Epithelial cell of prostate (primary cell): ENCODE data around the gene OLFML1.

Experiments
- DNase-seq: peaks from one replicate; pipeline ENCODE4 v3.0.0-alpha.2; 2011; ENCODE audit warnings: low read depth, low spot score
- H3K27ac ChIP-seq: fragments of 450-650 bp; 2 replicates; pipeline ENCODE4 v1.5.1; 2017; ENCODE audit warnings: mild to moderate bottlenecking

OLFML1 gene

GRCh38 chr11:7471071-7471470, 14.2 kb upstream of the OLFML1 start:
- no peak overlapping the region for H3K27ac ChIP-seq
- DNase-seq, result no peak

GRCh38 chr11:7473717-7474116, 11.6 kb upstream of the OLFML1 start:
- no peak for DNase-seq
- no peak overlapping the region for H3K27ac ChIP-seq

- H3K27ac ChIP-seq, result no peak overlapping the region
- DNase-seq, result no peak
Observed at GRCh38 chr11:7480113-7480512, 5.2 kb upstream of the OLFML1 start.

- no peak for DNase-seq
- H3K27ac ChIP-seq, result no peak overlapping the region
Observed at GRCh38 chr11:7484131-7484530, 1.2 kb upstream of the OLFML1 start.

GRCh38 chr11:7484645-7485044, 661 bp upstream of the OLFML1 start:
- no peak for DNase-seq
- no peak overlapping the region for H3K27ac ChIP-seq

GRCh38 chr11:7486098-7486780, 933 bp downstream of the OLFML1 start:
- H3K27ac ChIP-seq, result no peak overlapping the region
- DNase-seq, result no peak

GRCh38 chr11:7486781-7487140, 1.5 kb downstream of the OLFML1 start:
- no peak overlapping the region for H3K27ac ChIP-seq
- no peak for DNase-seq

GRCh38 chr11:7487360-7487759, 2.1 kb downstream of the OLFML1 start:
- no peak overlapping the region for H3K27ac ChIP-seq
- DNase-seq, result no peak

GRCh38 chr11:7488681-7489080, 3.4 kb downstream of the OLFML1 start:
- no peak overlapping the region for H3K27ac ChIP-seq
- no peak for DNase-seq

- no peak for DNase-seq
- no peak overlapping the region for H3K27ac ChIP-seq
Observed at GRCh38 chr11:7489376-7489775, 4.1 kb downstream of the OLFML1 start.

- H3K27ac ChIP-seq, result no peak overlapping the region
- no peak for DNase-seq
Observed at GRCh38 chr11:7490054-7490453, 4.7 kb downstream of the OLFML1 start.

GRCh38 chr11:7490535-7490934, 5.2 kb downstream of the OLFML1 start:
- H3K27ac ChIP-seq, result no peak overlapping the region
- DNase-seq, result no peak

- DNase-seq, result no peak
- no peak overlapping the region for H3K27ac ChIP-seq
Observed at GRCh38 chr11:7492253-7492652, 6.9 kb downstream of the OLFML1 start.

GRCh38 chr11:7493670-7494069, 8.4 kb downstream of the OLFML1 start:
- H3K27ac ChIP-seq, result peak overlapping the region; percentile 38
- DNase-seq, result no peak

GRCh38 chr11:7494086-7494745, 8.9 kb downstream of the OLFML1 start:
- peak overlapping the region; percentile 38 for H3K27ac ChIP-seq
- peak; percentile 27 for DNase-seq

GRCh38 chr11:7495882-7496551, 10.7 kb downstream of the OLFML1 start:
- H3K27ac ChIP-seq, result no peak overlapping the region
- DNase-seq, result no peak

- H3K27ac ChIP-seq, result no peak overlapping the region
- DNase-seq, result no peak
Observed at GRCh38 chr11:7498193-7498592, 12.9 kb downstream of the OLFML1 start.

- H3K27ac ChIP-seq, result no peak overlapping the region
- no peak for DNase-seq
Observed at GRCh38 chr11:7499081-7499480, 13.8 kb downstream of the OLFML1 start.

- no peak for DNase-seq
- no peak overlapping the region for H3K27ac ChIP-seq
Observed at GRCh38 chr11:7500251-7500650, 14.9 kb downstream of the OLFML1 start.

- no peak overlapping the region for H3K27ac ChIP-seq
- DNase-seq, result no peak
Observed at GRCh38 chr11:7501251-7501650, 15.9 kb downstream of the OLFML1 start.

- no peak for DNase-seq
Observed at GRCh38 chr11:7501894-7502293, 16.6 kb downstream of the OLFML1 start.

GRCh38 chr11:7506243-7506642, 20.9 kb downstream of the OLFML1 start:
- DNase-seq, result no peak
- no peak overlapping the region for H3K27ac ChIP-seq

More at GRCh38 chr11:7501894-7502293, 16.6 kb downstream of the OLFML1 start:
- H3K27ac ChIP-seq, result no peak overlapping the region
